Esophagus muscularis mucosa (tissue), 4 donors: ENCODE measurements around the gene FBXL7. TPM values are rescaled to one million over a fixed set of nuclear protein-coding genes. Genes with fewer than 3 reads are reported as not detected.

Source experiments
- DNase-seq: peaks from one replicate; pipeline ENCODE4 v3.0.0-alpha.2; 2017; ENCODE audit errors: extremely low spot score
- H3K27ac ChIP-seq, 4 donors: fragments of 200-600 bp; sonication (generic); replicated peaks in 1 of 4; 1 replicate in 3 of 4; 2 replicates in 1 of 4; pipeline ENCODE4 v1.5.1; 2016 to 2019; ENCODE audit warnings: mild to moderate bottlenecking in 1 of 4
- H3K27me3 ChIP-seq, 4 donors: fragments of 200-600 bp; sonication (generic); one replicate each; pipeline versions ENCODE4 v1.5.1 to v1.6.0; 2016 to 2019
- H3K36me3 ChIP-seq, 4 donors: fragments of 200-600 bp; sonication (generic); one replicate each; pipeline ENCODE4 v1.5.1; 2016 to 2019
- H3K4me1 ChIP-seq, 4 donors: fragments of 200-600 bp; sonication (generic); one replicate each; pipeline ENCODE4 v1.5.1; 2016 to 2019
- H3K4me3 ChIP-seq, 4 donors: fragments of 200-600 bp; sonication (generic); 1 replicate in 2 of 4; 2 replicates in 2 of 4; pipeline ENCODE4 v1.5.1; 2016 to 2019; ENCODE audit warnings: mild to moderate bottlenecking in 4 of 4, moderate library complexity in 1 of 4
- H3K9me3 ChIP-seq, 4 donors: fragments of 200-600 bp; sonication (generic); 1 replicate in 3 of 4; 2 replicates in 1 of 4; pipeline ENCODE4 v1.5.1; 2016 to 2019
- CTCF ChIP-seq, 3 experiments: fragments of 200-600 bp in 2 of 3; fragments of 450-650 bp in 1 of 3; sonication (generic) in 2 of 3; IDR thresholded peaks; one replicate each; pipeline ENCODE4 v1.5.1; 2017 to 2019; ENCODE audit warnings: antibody characterized with exemption in 3 of 3, mild to moderate bottlenecking in 2 of 3, moderate library complexity in 1 of 3
- EP300 ChIP-seq: sonication (generic); formaldehyde crosslinking; IDR thresholded peaks from one replicate; pipeline ENCODE4 v1.6.1; 2017; ENCODE audit warnings: antibody characterized with exemption
- POLR2A ChIP-seq: fragments of 450-650 bp; IDR thresholded peaks from one replicate; pipeline ENCODE4 v1.6.1; 2017; ENCODE audit warnings: antibody characterized with exemption, moderate library complexity, mild to moderate bottlenecking, low read depth
- POLR2AphosphoS5 ChIP-seq, 2 donors: sonication (generic); formaldehyde crosslinking; IDR thresholded peaks; one replicate each; pipeline ENCODE4 v1.6.1; 2017; ENCODE audit warnings: antibody characterized with exemption in 2 of 2
- WGBS: methylation state at CpG from one replicate; pipeline ENCODE4 v1.1.5; 2018; 5-methylcytosine and 5-hydroxymethylcytosine counted together
- intact Hi-C: fragments of 100-400 bp; cut with DNase I; formaldehyde crosslinking; loops from one replicate; pipeline ENCODE4 v1.15.1; 2023
- total RNA-seq, 4 donors: library from RNA; depleted of rRNA; stranded (reverse); fragments of >200 nt; gene quantifications; one replicate each; pipeline versions ENCODE4 v1.1.0 to v1.2.1, GENCODE V29; 2016

Gene FBXL7
- total RNA-seq, 4 donors from 2014 or later = 25.7 to 37.7 (median 27.6) TPM

- TF ChIP-seq POLR2AphosphoS5 (IDR thresholded peaks at IDR 0.05) = no peak
- TF ChIP-seq POLR2A = no peak
- TF ChIP-seq CTCF (IDR thresholded peaks at IDR 0.05) = no peak
- no peak for TF ChIP-seq EP300
- Histone ChIP-seq H3K4me1 (peaks cover 0 to 3% (median 0%) of the 10 kb centered on the region in 4 donors), H3K27ac (no peak overlapping the region), H3K27me3 (no peaks in the 10 kb centered on the region), H3K4me3 (no peak overlapping the region), H3K36me3 (peaks cover 3 to 41% (median 14%) of the 10 kb centered on the region in 4 donors), H3K9me3 (no peaks in the 10 kb centered on the region)
- WGBS = 74% methylated on average over 2 of the region's 2 CpGs
- intact Hi-C loops = no loop called here
- DNase-seq = no peak
Measured at GRCh38 chr5:15943487-15943886, 443.5 kb downstream of the FBXL7 start.

- H3K27me3 ChIP-seq = no peaks in the 10 kb centered on the region
- H3K4me1 ChIP-seq = peaks cover 0 to 3% (median 0%) of the 10 kb centered on the region in 4 donors
- peak; percentile 17 for DNase-seq
- no peaks in the 10 kb centered on the region for H3K9me3 ChIP-seq
- intact Hi-C loops = no loop called here
- TF ChIP-seq CTCF (IDR thresholded peaks at IDR 0.05) (no peak), POLR2A (no peak), POLR2AphosphoS5 (IDR thresholded peaks at IDR 0.05) (no peak), EP300 (no peak)
- peaks cover 0 to 21% (median 7%) of the 10 kb centered on the region in 4 donors for H3K36me3 ChIP-seq
- H3K27ac ChIP-seq = no peak overlapping the region
- 98% methylated on average over 3 of the region's 3 CpGs for WGBS
- no peak overlapping the region for H3K4me3 ChIP-seq
Measured at GRCh38 chr5:15946026-15946425, 446.0 kb downstream of the FBXL7 start.

- no peaks in the 10 kb centered on the region for H3K27me3 ChIP-seq
Measured at GRCh38 chr5:15948190-15948589, 448.2 kb downstream of the FBXL7 start.

GRCh38 chr5:15951126-15951525 lies 451.1 kb downstream of the FBXL7 start:
- Histone ChIP-seq H3K27ac (no peak overlapping the region), H3K36me3 (peaks cover 0 to 6% (median 3%) of the 10 kb centered on the region in 4 donors)

More at GRCh38 chr5:15948190-15948589, 448.2 kb downstream of the FBXL7 start:
- Histone ChIP-seq H3K4me3 (no peak overlapping the region), H3K9me3 (no peaks in the 10 kb centered on the region), H3K27ac (no peak overlapping the region), H3K36me3 (peaks cover 0 to 11% (median 3%) of the 10 kb centered on the region in 4 donors), H3K4me1 (peaks cover 0 to 3% (median 0%) of the 10 kb centered on the region in 4 donors)
- DNase-seq = no peak
- intact Hi-C loops = no loop called here
- TF ChIP-seq POLR2A (no peak), POLR2AphosphoS5 (IDR thresholded peaks at IDR 0.05) (no peak), EP300 (no peak), CTCF (IDR thresholded peaks at IDR 0.05) (no peak)
- 70% methylated on average over 3 of the region's 3 CpGs for WGBS

More at GRCh38 chr5:15951126-15951525, 451.1 kb downstream of the FBXL7 start:
- Histone ChIP-seq H3K27me3 (no peaks in the 10 kb centered on the region), H3K4me3 (no peak overlapping the region), H3K4me1 (peaks cover 0 to 3% (median 0%) of the 10 kb centered on the region in 4 donors), H3K9me3 (no peaks in the 10 kb centered on the region)
- 98% methylated on average over 3 of the region's 3 CpGs for WGBS
- TF ChIP-seq CTCF (IDR thresholded peaks at IDR 0.05) = no peak
- TF ChIP-seq EP300 = no peak
- no peak for TF ChIP-seq POLR2AphosphoS5 (IDR thresholded peaks at IDR 0.05)
- TF ChIP-seq POLR2A = no peak
- intact Hi-C loops = no loop called here
- no peak for DNase-seq
